A549 (cell line): ENCODE data around the gene DEPDC5. TPM values are rescaled to one million over a fixed set of nuclear protein-coding genes. Genes with fewer than 3 reads are reported as not detected.

Experiments used
- ATAC-seq, 2 experiments: fragments of 200-7000 bp in 1 of 2; fragments of >200 bp in 1 of 2; cut with Nextera tagmentation in 1 of 2; cut with Tn5 transposase in 1 of 2; 3 replicates each; pipeline versions ENCODE4 v1.8.0 to v1.9.1; 2018 to 2020; ENCODE audit warnings: mild to moderate bottlenecking in 1 of 2, moderate library complexity in 1 of 2
- CTCF ChIA-PET: fragments of 300-600 bp; sonication (Branson Sonifier 250); formaldehyde crosslinking; extraction: SDS; loops from one replicate; lab custom pipeline; 2021; ENCODE audit warnings: antibody characterized with exemption, inconsistent platforms; lab: Yijun Ruan, JAX
- POLR2A ChIA-PET: fragments of 350-600 bp; formaldehyde crosslinking; extraction: SDS; loops from one replicate; lab custom pipeline; 2021; ENCODE audit warnings: antibody characterized with exemption, inconsistent platforms; lab: Yijun Ruan, JAX
- DNase-seq, 2 experiments: peaks; one replicate each; pipeline versions ENCODE4 v3.0.0 to v3.0.0-alpha.2; 2011 to 2016; ENCODE audit warnings: low read depth in 1 of 2, low spot score in 1 of 2
- FAIRE-seq: peaks from 2 replicates; lab custom pipeline; 2011; peaks lifted over from hg19 to GRCh38; lab: Jason Lieb, UNC
- H3K27ac ChIP-seq, 2 experiments: fragments of >200 bp; sonication (Bioruptor Twin); formaldehyde crosslinking; 3 replicates each; pipeline ENCODE4 v1.5.1; 2016 to 2017
- H3K4me1 ChIP-seq: fragments of >200 bp; sonication (Bioruptor Twin); formaldehyde crosslinking; 3 replicates; pipeline ENCODE4 v1.6.1; 2016
- H3K4me2 ChIP-seq: fragments of >200 bp; sonication (Bioruptor Twin); formaldehyde crosslinking; 3 replicates; pipeline ENCODE4 v1.6.1; 2016
- H3K4me3 ChIP-seq: fragments of >200 bp; sonication (Bioruptor Twin); formaldehyde crosslinking; 3 replicates; pipeline ENCODE4 v1.5.1; 2016
- H3K9me3 ChIP-seq: fragments of >200 bp; sonication (Bioruptor Twin); formaldehyde crosslinking; 3 replicates; pipeline ENCODE4 v1.6.1; 2016
- CHD2 ChIP-seq: fragments of 150-350 bp; IDR thresholded peaks from 2 replicates; pipeline ENCODE4 v1.6.1; 2014; ENCODE audit warnings: low read length; ENCODE audit not compliant: partially characterized antibody
- EHMT2 ChIP-seq: fragments of 200-600 bp; sonication (generic); IDR thresholded peaks from 2 replicates; pipeline ENCODE4 v1.6.1; 2016; ENCODE audit warnings: antibody characterized with exemption, low read depth, mild to moderate bottlenecking, moderate library complexity
- HMGXB4 ChIP-seq: fragments of 250-450 bp; sonication (Bioruptor Pico); IDR thresholded peaks from 2 replicates; pipeline ENCODE4 v1.5.0; 2021; ENCODE audit warnings: mild to moderate bottlenecking, moderate library complexity, borderline replicate concordance
- HOXA7 ChIP-seq: fragments of 250-450 bp; sonication (Bioruptor Pico); IDR thresholded peaks from 2 replicates; pipeline ENCODE4 v1.5.0; 2020; ENCODE audit warnings: mild to moderate bottlenecking, moderate library complexity
- HOXB13 ChIP-seq: fragments of 250-450 bp; sonication (Bioruptor Pico); IDR thresholded peaks from 2 replicates; pipeline ENCODE4 v1.5.0; 2020; ENCODE audit warnings: low read depth, mild to moderate bottlenecking, moderate library complexity
- KDM1A ChIP-seq: fragments of 200-600 bp; sonication (generic); IDR thresholded peaks from 2 replicates; pipeline ENCODE4 v1.6.1; 2016; ENCODE audit warnings: low read depth, mild to moderate bottlenecking
- KDM5A ChIP-seq: fragments of 200-600 bp; sonication (generic); IDR thresholded peaks from 2 replicates; pipeline ENCODE4 v1.6.1; 2016; ENCODE audit warnings: antibody characterized with exemption, mild to moderate bottlenecking
- MAFK ChIP-seq: fragments of 450-650 bp; IDR thresholded peaks from 2 replicates; pipeline ENCODE4 v1.6.1; 2014; ENCODE audit not compliant: partially characterized antibody
- MAZ ChIP-seq: fragments of 150-350 bp; IDR thresholded peaks from 2 replicates; pipeline ENCODE4 v1.6.1; 2014; ENCODE audit warnings: antibody characterized with exemption, low read depth, low read length, borderline replicate concordance
- NR3C1 ChIP-seq: fragments of >200 bp; sonication (Bioruptor Twin); formaldehyde crosslinking; IDR thresholded peaks from 3 replicates; pipeline ENCODE4 v1.6.1; 2017
- PHF8 ChIP-seq: fragments of 200-600 bp; sonication (generic); IDR thresholded peaks from 2 replicates; pipeline ENCODE4 v1.6.1; 2016; ENCODE audit warnings: low read depth, mild to moderate bottlenecking, antibody characterized with exemption, moderate library complexity, borderline replicate concordance
- POLR2A ChIP-seq: IDR thresholded peaks from 2 replicates; pipeline ENCODE4 v1.6.1; 2012; ENCODE audit warnings: mild to moderate bottlenecking, low read length
- RAD21 ChIP-seq, 2 experiments: fragments of >200 bp in 1 of 2; sonication (Bioruptor Twin) in 1 of 2; formaldehyde crosslinking in 1 of 2; IDR thresholded peaks in 1 of 2; conservative IDR thresholded peaks in 1 of 2; 2 replicates in 1 of 2; 3 replicates in 1 of 2; pipeline ENCODE4 v1.6.1; 2012 to 2018; ENCODE audit warnings: inconsistent platforms in 1 of 2
- RARB ChIP-seq: fragments of 250-450 bp; sonication (Bioruptor Pico); IDR thresholded peaks from 2 replicates; pipeline ENCODE4 v1.8.0; 2021; ENCODE audit warnings: mild to moderate bottlenecking, moderate library complexity
- RFX5 ChIP-seq: fragments of 450-650 bp; IDR thresholded peaks from 2 replicates; pipeline ENCODE4 v1.7.1; 2014; ENCODE audit warnings: antibody characterized with exemption, mild to moderate bottlenecking, moderate library complexity
- ZFP36 ChIP-seq: fragments of 450-650 bp; IDR thresholded peaks from 2 replicates; pipeline ENCODE4 v1.6.1; 2014; ENCODE audit warnings: borderline replicate concordance; ENCODE audit not compliant: partially characterized antibody
- ZSCAN20 ChIP-seq: fragments of 250-450 bp; sonication (Bioruptor Pico); IDR thresholded peaks from 2 replicates; pipeline ENCODE4 v1.8.0; 2022; ENCODE audit warnings: mild to moderate bottlenecking, moderate library complexity
- WGBS: methylation state at CpG from one replicate; pipeline ENCODE4 v1.1.6; 2017; ENCODE audit errors: missing lambda C conversion rate; 5-methylcytosine and 5-hydroxymethylcytosine counted together
- polyA plus RNA-seq, 4 experiments: library from polyadenylated mRNA; depleted of rRNA in 3 of 4; stranded (reverse); fragments of >200 nt; fragmentation: RNase III in 1 of 4; extraction: RNeasy Plus Mini Kit Qiagen cat#74134 plus additional on column Dnase treatment in 1 of 4; gene quantifications; 2 replicates in 3 of 4; 3 replicates in 1 of 4; pipeline ENCODE4 v1.2.3, GENCODE V29; 2011 to 2017
- TF ChIP-seq, protein P1 (sequence below): fragments of 200-600 bp; sonication (generic); IDR thresholded peaks from 2 replicates; pipeline ENCODE4 v1.6.1; 2016; ENCODE audit warnings: antibody characterized with exemption, mild to moderate bottlenecking, moderate library complexity
- TF ChIP-seq, protein P2 (sequence below): IDR thresholded peaks from 2 replicates; pipeline ENCODE4 v1.6.1; 2012
- TF ChIP-seq, protein P3 (sequence below): IDR thresholded peaks from 2 replicates; pipeline ENCODE4 v1.6.1; 2012; ENCODE audit warnings: low read depth, borderline replicate concordance

The DEPDC5 gene
- polyA plus RNA-seq, 2 of the 4 experiments (the other 2 are of a cell fraction): 4.4 to 10.1 TPM

DNA sequence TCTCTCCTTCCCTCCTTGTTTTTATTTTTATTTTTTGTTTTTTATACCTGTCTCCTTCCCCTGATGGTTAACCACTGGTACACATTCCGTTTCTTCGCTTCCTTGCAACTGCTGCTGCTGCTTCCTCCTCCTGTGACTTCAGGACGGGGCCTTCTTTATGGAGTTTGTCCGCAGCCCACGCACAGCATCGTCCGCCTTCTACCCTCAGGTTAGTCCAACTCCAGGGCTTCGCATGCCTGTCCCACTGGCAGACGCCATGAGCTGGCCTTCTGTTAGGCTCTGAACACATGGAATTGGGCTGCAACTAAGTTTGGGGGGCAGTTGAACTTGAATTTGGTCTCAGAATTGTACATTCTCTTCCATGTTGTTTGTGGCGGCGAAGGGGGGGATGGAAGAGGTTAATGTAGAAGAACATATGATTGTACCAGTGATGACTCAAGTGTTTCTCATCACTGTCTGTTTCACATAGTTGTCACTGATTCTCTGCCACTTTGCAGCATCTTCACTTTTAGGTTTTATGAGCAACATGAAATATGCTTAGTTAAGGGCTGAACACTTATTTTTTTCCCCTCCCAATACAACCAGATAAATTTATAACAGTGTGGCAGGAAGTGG, 107.5 kb downstream of the DEPDC5 start (continued):
- TF ChIP-seq, protein P1, sequence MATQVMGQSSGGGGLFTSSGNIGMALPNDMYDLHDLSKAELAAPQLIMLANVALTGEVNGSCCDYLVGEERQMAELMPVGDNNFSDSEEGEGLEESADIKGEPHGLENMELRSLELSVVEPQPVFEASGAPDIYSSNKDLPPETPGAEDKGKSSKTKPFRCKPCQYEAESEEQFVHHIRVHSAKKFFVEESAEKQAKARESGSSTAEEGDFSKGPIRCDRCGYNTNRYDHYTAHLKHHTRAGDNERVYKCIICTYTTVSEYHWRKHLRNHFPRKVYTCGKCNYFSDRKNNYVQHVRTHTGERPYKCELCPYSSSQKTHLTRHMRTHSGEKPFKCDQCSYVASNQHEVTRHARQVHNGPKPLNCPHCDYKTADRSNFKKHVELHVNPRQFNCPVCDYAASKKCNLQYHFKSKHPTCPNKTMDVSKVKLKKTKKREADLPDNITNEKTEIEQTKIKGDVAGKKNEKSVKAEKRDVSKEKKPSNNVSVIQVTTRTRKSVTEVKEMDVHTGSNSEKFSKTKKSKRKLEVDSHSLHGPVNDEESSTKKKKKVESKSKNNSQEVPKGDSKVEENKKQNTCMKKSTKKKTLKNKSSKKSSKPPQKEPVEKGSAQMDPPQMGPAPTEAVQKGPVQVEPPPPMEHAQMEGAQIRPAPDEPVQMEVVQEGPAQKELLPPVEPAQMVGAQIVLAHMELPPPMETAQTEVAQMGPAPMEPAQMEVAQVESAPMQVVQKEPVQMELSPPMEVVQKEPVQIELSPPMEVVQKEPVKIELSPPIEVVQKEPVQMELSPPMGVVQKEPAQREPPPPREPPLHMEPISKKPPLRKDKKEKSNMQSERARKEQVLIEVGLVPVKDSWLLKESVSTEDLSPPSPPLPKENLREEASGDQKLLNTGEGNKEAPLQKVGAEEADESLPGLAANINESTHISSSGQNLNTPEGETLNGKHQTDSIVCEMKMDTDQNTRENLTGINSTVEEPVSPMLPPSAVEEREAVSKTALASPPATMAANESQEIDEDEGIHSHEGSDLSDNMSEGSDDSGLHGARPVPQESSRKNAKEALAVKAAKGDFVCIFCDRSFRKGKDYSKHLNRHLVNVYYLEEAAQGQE: no peak
- TF ChIP-seq RAD21 (conservative IDR thresholded peaks at IDR 0.05 in 1 of 2, IDR thresholded peaks at IDR 0.05 in 1 of 2): no peak

- ChIA-PET CTCF (interaction anchor here (1.8 kb wide), 1 partner anchor 103 kb away, joined by 4 read pairs; no protein-coding TSS in a partner anchor), POLR2A (no interaction called here)
- Histone ChIP-seq H3K27ac (no peak overlapping the region), H3K4me3 (no peak overlapping the region), H3K4me2 (no peak overlapping the region), H3K4me1 (peaks cover 18% of the 10 kb centered on the region), H3K9me3 (no peaks in the 10 kb centered on the region)
- FAIRE-seq: no peak
- TF ChIP-seq POLR2A: no peak
- TF ChIP-seq CHD2: no peak
- TF ChIP-seq, protein P2, sequence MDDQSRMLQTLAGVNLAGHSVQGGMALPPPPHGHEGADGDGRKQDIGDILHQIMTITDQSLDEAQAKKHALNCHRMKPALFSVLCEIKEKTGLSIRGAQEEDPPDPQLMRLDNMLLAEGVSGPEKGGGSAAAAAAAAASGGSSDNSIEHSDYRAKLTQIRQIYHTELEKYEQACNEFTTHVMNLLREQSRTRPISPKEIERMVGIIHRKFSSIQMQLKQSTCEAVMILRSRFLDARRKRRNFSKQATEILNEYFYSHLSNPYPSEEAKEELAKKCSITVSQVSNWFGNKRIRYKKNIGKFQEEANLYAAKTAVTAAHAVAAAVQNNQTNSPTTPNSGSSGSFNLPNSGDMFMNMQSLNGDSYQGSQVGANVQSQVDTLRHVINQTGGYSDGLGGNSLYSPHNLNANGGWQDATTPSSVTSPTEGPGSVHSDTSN: no peak
- no peak for TF ChIP-seq PHF8
- no peak for TF ChIP-seq RARB (CRISPR knock-in tag)
- TF ChIP-seq MAFK: no peak
- no peak for TF ChIP-seq ZSCAN20 (CRISPR knock-in tag)
- TF ChIP-seq KDM5A: no peak
- no peak for TF ChIP-seq RFX5
- no peak for TF ChIP-seq HOXA7 (CRISPR knock-in tag)
- no peak for TF ChIP-seq HMGXB4 (CRISPR knock-in tag)
- TF ChIP-seq, protein P3, sequence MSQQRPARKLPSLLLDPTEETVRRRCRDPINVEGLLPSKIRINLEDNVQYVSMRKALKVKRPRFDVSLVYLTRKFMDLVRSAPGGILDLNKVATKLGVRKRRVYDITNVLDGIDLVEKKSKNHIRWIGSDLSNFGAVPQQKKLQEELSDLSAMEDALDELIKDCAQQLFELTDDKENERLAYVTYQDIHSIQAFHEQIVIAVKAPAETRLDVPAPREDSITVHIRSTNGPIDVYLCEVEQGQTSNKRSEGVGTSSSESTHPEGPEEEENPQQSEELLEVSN: no peak
- TF ChIP-seq MAZ: no peak
- WGBS: 90% methylated on average over 4 of the region's 4 CpGs
- no peak for DNase-seq
- no peak for ATAC-seq
These were observed 113.1 kb downstream of the DEPDC5 start for GRCh38 chr22:31866918-31867317.

GRCh38 chr22:31867386-31868153, 113.8 kb downstream of the DEPDC5 start:
- H3K4me2 ChIP-seq: no peak overlapping the region
- TF ChIP-seq NR3C1: no peak
- no peak for TF ChIP-seq EHMT2
- no peak for TF ChIP-seq KDM1A
- TF ChIP-seq HOXB13 (CRISPR knock-in tag): no peak
- TF ChIP-seq ZFP36: no peak
- TF ChIP-seq, all 56 proteins: peak for 0
- Histone ChIP-seq H3K4me1 (peaks cover 18% of the 10 kb centered on the region), H3K27ac (no peak overlapping the region), H3K9me3 (no peaks in the 10 kb centered on the region), H3K4me3 (no peak overlapping the region)
- FAIRE-seq: no peak
- WGBS: 60% methylated on average over 3 of the region's 3 CpGs
- no peak for DNase-seq
- no peak for ATAC-seq
- POLR2A ChIA-PET: no interaction called here
- CTCF ChIA-PET: interaction anchor here (1.8 kb wide), 1 partner anchor 103 kb away, joined by 4 read pairs; no protein-coding TSS in a partner anchor
